MG63 (cell line): ENCODE results near the gene PIK3R1. TPM values are rescaled to one million over a fixed set of nuclear protein-coding genes. Genes with fewer than 3 reads are reported as not detected.
A peak's percentile ranks its signal among the peaks of the same experiment; 100 is the strongest.

Source experiments
- DNase-seq: peaks from one replicate; pipeline ENCODE4 v3.0.0-alpha.2; 2020
- H3K27me3 ChIP-seq: fragments of 250-450 bp; sonication (Bioruptor Pico); 2 replicates; pipeline ENCODE4 v1.5.1; 2020; ENCODE audit warnings: mild to moderate bottlenecking, moderate library complexity
- H3K36me3 ChIP-seq: fragments of 250-450 bp; sonication (Bioruptor Pico); 2 replicates; pipeline ENCODE4 v1.5.1; 2020; ENCODE audit warnings: mild to moderate bottlenecking, moderate library complexity
- H3K4me3 ChIP-seq: fragments of 250-450 bp; sonication (Bioruptor Pico); 2 replicates; pipeline ENCODE4 v1.5.1; 2020; ENCODE audit warnings: mild to moderate bottlenecking, moderate library complexity
- H3K9me3 ChIP-seq: fragments of 250-450 bp; sonication (Bioruptor Pico); 2 replicates; pipeline ENCODE4 v1.5.1; 2020; ENCODE audit warnings: mild to moderate bottlenecking, moderate library complexity
- total RNA-seq: library from RNA; depleted of rRNA; stranded (reverse); fragments of >200 nt; shearing (Covaris generic); gene quantifications from 2 replicates; pipeline ENCODE4 v1.2.3, GENCODE V29; 2014; ENCODE audit warnings: low replicate concordance

The PIK3R1 gene
- total RNA-seq, 1 experiment from 2014 or later, result 9.5 TPM

- no peak for DNase-seq
- no peaks in the 10 kb centered on the region for H3K9me3 ChIP-seq
- H3K27me3 ChIP-seq, result no peaks in the 10 kb centered on the region
Measured at GRCh38 chr5:68306361-68307014, 90.9 kb downstream of the PIK3R1 start.

GRCh38 chr5:68313336-68313735, 97.8 kb downstream of the PIK3R1 start:
- Histone ChIP-seq H3K9me3 (no peaks in the 10 kb centered on the region), H3K4me3 (no peak overlapping the region), H3K36me3 (no peaks in the 10 kb centered on the region), H3K27me3 (no peaks in the 10 kb centered on the region)
- no peak for DNase-seq

More at GRCh38 chr5:68306361-68307014, 90.9 kb downstream of the PIK3R1 start:
- no peak overlapping the region for H3K4me3 ChIP-seq
- H3K36me3 ChIP-seq, result no peaks in the 10 kb centered on the region

- H3K36me3 ChIP-seq, result no peaks in the 10 kb centered on the region
- H3K4me3 ChIP-seq, result no peak overlapping the region
- DNase-seq, result no peak
- H3K27me3 ChIP-seq, result no peaks in the 10 kb centered on the region
- 0 out of 2 replicates have a peak, but pooled peaks cover 2% of the 10 kb centered on the region for H3K9me3 ChIP-seq
Measured at GRCh38 chr5:68314465-68314864, 98.9 kb downstream of the PIK3R1 start.

- DNase-seq, result no peak
- H3K9me3 ChIP-seq, result 0 out of 2 replicates have a peak, but pooled peaks cover 2% of the 10 kb centered on the region
- H3K4me3 ChIP-seq, result no peak overlapping the region
- no peaks in the 10 kb centered on the region for H3K27me3 ChIP-seq
- no peaks in the 10 kb centered on the region for H3K36me3 ChIP-seq
Measured at GRCh38 chr5:68315679-68316271, 100.2 kb downstream of the PIK3R1 start.

GRCh38 chr5:68316469-68316868, 100.9 kb downstream of the PIK3R1 start:
- H3K27me3 ChIP-seq, result no peaks in the 10 kb centered on the region
- no peaks in the 10 kb centered on the region for H3K36me3 ChIP-seq
- H3K4me3 ChIP-seq, result no peak overlapping the region
- H3K9me3 ChIP-seq, result 0 out of 2 replicates have a peak, but pooled peaks cover 2% of the 10 kb centered on the region
- DNase-seq, result no peak

- no peak overlapping the region for H3K4me3 ChIP-seq
- no peaks in the 10 kb centered on the region for H3K27me3 ChIP-seq
- H3K9me3 ChIP-seq, result 0 out of 2 replicates have a peak, but pooled peaks cover 2% of the 10 kb centered on the region
- no peaks in the 10 kb centered on the region for H3K36me3 ChIP-seq
- no peak for DNase-seq
Measured at GRCh38 chr5:68317646-68318045, 102.1 kb downstream of the PIK3R1 start.

GRCh38 chr5:68318955-68319705, 103.6 kb downstream of the PIK3R1 start:
- DNase-seq, result peak; percentile 70
- no peaks in the 10 kb centered on the region for H3K27me3 ChIP-seq
- H3K4me3 ChIP-seq, result no peak overlapping the region
- no peaks in the 10 kb centered on the region for H3K36me3 ChIP-seq
- 0 out of 2 replicates have a peak, but pooled peaks cover 2% of the 10 kb centered on the region for H3K9me3 ChIP-seq

- Histone ChIP-seq H3K4me3 (no peak overlapping the region), H3K27me3 (no peaks in the 10 kb centered on the region), H3K9me3 (0 out of 2 replicates have a peak, but pooled peaks cover 2% of the 10 kb centered on the region), H3K36me3 (no peaks in the 10 kb centered on the region)
- DNase-seq, result peak; percentile 82
Measured at GRCh38 chr5:68319706-68320412, 104.3 kb downstream of the PIK3R1 start.

- 0 out of 2 replicates have a peak, but pooled peaks cover 2% of the 10 kb centered on the region for H3K9me3 ChIP-seq
- no peak overlapping the region for H3K4me3 ChIP-seq
- no peaks in the 10 kb centered on the region for H3K27me3 ChIP-seq
- DNase-seq, result no peak
- no peaks in the 10 kb centered on the region for H3K36me3 ChIP-seq
Measured at GRCh38 chr5:68320413-68320986, 104.9 kb downstream of the PIK3R1 start.

- H3K36me3 ChIP-seq, result no peaks in the 10 kb centered on the region
Measured at GRCh38 chr5:68325065-68325580, 109.6 kb downstream of the PIK3R1 start.

GRCh38 chr5:68329554-68330255, 114.1 kb downstream of the PIK3R1 start:
- Histone ChIP-seq H3K9me3 (no peaks in the 10 kb centered on the region), H3K36me3 (no peaks in the 10 kb centered on the region), H3K27me3 (no peaks in the 10 kb centered on the region), H3K4me3 (no peak overlapping the region)
- no peak for DNase-seq

More at GRCh38 chr5:68325065-68325580, 109.6 kb downstream of the PIK3R1 start:
- Histone ChIP-seq H3K27me3 (no peaks in the 10 kb centered on the region), H3K4me3 (no peak overlapping the region), H3K9me3 (no peaks in the 10 kb centered on the region)
- DNase-seq, result no peak

GRCh38 chr5:68330574-68330973, 115.0 kb downstream of the PIK3R1 start:
- Histone ChIP-seq H3K36me3 (no peaks in the 10 kb centered on the region), H3K27me3 (no peaks in the 10 kb centered on the region), H3K4me3 (no peak overlapping the region), H3K9me3 (peaks cover 4% of the 10 kb centered on the region; the same call in 1 of the 2 replicates)
- DNase-seq, result no peak

- no peak for DNase-seq
- H3K4me3 ChIP-seq, result no peak overlapping the region
- no peaks in the 10 kb centered on the region for H3K36me3 ChIP-seq
- peaks cover 4% of the 10 kb centered on the region; the same call in 1 of the 2 replicates for H3K9me3 ChIP-seq
- H3K27me3 ChIP-seq, result no peaks in the 10 kb centered on the region
Measured at GRCh38 chr5:68331192-68332079, 115.9 kb downstream of the PIK3R1 start.

GRCh38 chr5:68332080-68332451, 116.5 kb downstream of the PIK3R1 start:
- Histone ChIP-seq H3K27me3 (no peaks in the 10 kb centered on the region), H3K4me3 (no peak overlapping the region)

GRCh38 chr5:68332556-68332955, 117.0 kb downstream of the PIK3R1 start:
- no peaks in the 10 kb centered on the region for H3K36me3 ChIP-seq
- no peak overlapping the region for H3K4me3 ChIP-seq
- H3K9me3 ChIP-seq, result peaks cover 4% of the 10 kb centered on the region; the same call in 1 of the 2 replicates
- no peak for DNase-seq
- no peaks in the 10 kb centered on the region for H3K27me3 ChIP-seq

More at GRCh38 chr5:68332080-68332451, 116.5 kb downstream of the PIK3R1 start:
- Histone ChIP-seq H3K9me3 (peaks cover 4% of the 10 kb centered on the region; the same call in 1 of the 2 replicates), H3K36me3 (no peaks in the 10 kb centered on the region)
- no peak for DNase-seq
